Panc1 (cell line): ENCODE data around the gene PPP4R2. TPM values are rescaled to one million over a fixed set of nuclear protein-coding genes. Genes with fewer than 3 reads are reported as not detected.
"Not testable (repeated sequence)": the region's sequence is repeated elsewhere in the genome, so short reads cannot be mapped to it uniquely, and the experiment has no call there.

ENCODE experiments used
- ATAC-seq: fragments of 200-7000 bp; cut with Tn5 transposase; 2 replicates; pipeline ENCODE4 v1.9.1; 2020; ENCODE audit warnings: mild to moderate bottlenecking, moderate library complexity
- BruUV-seq: library from RNA; stranded (reverse); fragments of 400-500 nt; replicated peaks from 2 replicates; lab custom pipeline; 2021; lab: Mats Ljungman, UMichigan
- CTCF ChIA-PET: fragments of 300-600 bp; sonication (Branson Sonifier 250); formaldehyde crosslinking; loops from one replicate; lab custom pipeline; 2022; ENCODE audit warnings: antibody characterized with exemption; lab: Charles Lee
- POLR2A ChIA-PET: fragments of 300-600 bp; sonication (Branson Sonifier 250); formaldehyde crosslinking; loops from one replicate; lab custom pipeline; 2022; ENCODE audit warnings: antibody characterized with exemption; lab: Charles Lee
- DNase-seq: peaks from one replicate; pipeline ENCODE4 v3.0.0-alpha.2; 2010; ENCODE audit warnings: low read depth, low spot score
- H3K27ac ChIP-seq: 2 replicates; pipeline ENCODE4 v1.5.1; 2011; ENCODE audit warnings: mild to moderate bottlenecking, low read length, inconsistent platforms
- H3K27me3 ChIP-seq: fragments of 200-500 bp; sonication (Bioruptor generic); 2 replicates; pipeline ENCODE4 v1.6.0; 2014; ENCODE audit warnings: low read length, inconsistent platforms; ENCODE audit not compliant: control insufficient read depth, insufficient read depth
- H3K36me3 ChIP-seq: fragments of 200-500 bp; sonication (Bioruptor generic); 2 replicates; pipeline ENCODE4 v1.5.1; 2014; ENCODE audit warnings: inconsistent platforms, mild to moderate bottlenecking, low read length, moderate library complexity; ENCODE audit not compliant: control insufficient read depth, insufficient read depth
- H3K4me1 ChIP-seq: 2 replicates; pipeline ENCODE4 v1.5.1; 2011; ENCODE audit warnings: inconsistent platforms, mild to moderate bottlenecking, low read length, moderate library complexity; ENCODE audit not compliant: control insufficient read depth, insufficient read depth
- H3K4me3 ChIP-seq, 2 experiments: 2 replicates each; pipeline ENCODE4 v1.5.1; 2011 to 2012; ENCODE audit warnings: low read depth in 2 of 2, low read length in 2 of 2, mild to moderate bottlenecking in 2 of 2, inconsistent platforms in 1 of 2, moderate library complexity in 1 of 2
- H3K9me3 ChIP-seq: fragments of 200-500 bp; sonication (Bioruptor generic); 2 replicates; pipeline ENCODE4 v1.5.1; 2014; ENCODE audit warnings: low read depth, mild to moderate bottlenecking, inconsistent platforms, low read length, moderate library complexity; ENCODE audit not compliant: control insufficient read depth, insufficient read depth
- POLR2AphosphoS5 ChIP-seq: IDR thresholded peaks from 2 replicates; pipeline ENCODE4 v1.6.1; 2012; ENCODE audit warnings: mild to moderate bottlenecking, low read depth, low read length, moderate library complexity
- SIN3A ChIP-seq: IDR thresholded peaks from 2 replicates; pipeline ENCODE4 v1.6.1; 2012; ENCODE audit warnings: low read depth, mild to moderate bottlenecking, low read length, moderate library complexity, borderline replicate concordance; ENCODE audit not compliant: insufficient read depth
- TCF7L2 ChIP-seq: IDR thresholded peaks from 2 replicates; pipeline ENCODE4 v1.6.1; 2011; ENCODE audit warnings: mild to moderate bottlenecking, low read depth, low read length, inconsistent platforms
- in situ Hi-C: cut with HindIII; loops from 2 replicates; pipeline ENCODE4 v1.10.0; 2016; ENCODE audit warnings: low sequenced_read_pairs, low pct_unique_long_range_greater_than_20kb
- intact Hi-C: fragments of 100-400 bp; cut with micrococcal nuclease; formaldehyde crosslinking; loops from one replicate; pipeline ENCODE4 v1.10.0; 2022; ENCODE audit not compliant: unreplicated experiment
- total RNA-seq: library from RNA; stranded (reverse); gene quantifications from one replicate; pipeline ENCODE4 v1.2.1, GENCODE V29; 2021; ENCODE audit not compliant: unreplicated experiment
- TF ChIP-seq, protein P1 (sequence below): fragments of 450-650 bp; IDR thresholded peaks from 2 replicates; pipeline ENCODE4 v1.5.1; 2017; ENCODE audit warnings: mild to moderate bottlenecking
- TF ChIP-seq, protein P2 (sequence below), 2 experiments: IDR thresholded peaks; 2 replicates each; pipeline ENCODE4 v1.6.1; 2011 to 2012; ENCODE audit warnings: low read depth in 2 of 2, control low read depth in 1 of 2, low read length in 1 of 2, mild to moderate bottlenecking in 1 of 2, moderate library complexity in 1 of 2; ENCODE audit not compliant: insufficient read depth in 1 of 2

The PPP4R2 gene
- total RNA-seq, 1 experiment from 2014 or later = 59.8 TPM

DNA sequence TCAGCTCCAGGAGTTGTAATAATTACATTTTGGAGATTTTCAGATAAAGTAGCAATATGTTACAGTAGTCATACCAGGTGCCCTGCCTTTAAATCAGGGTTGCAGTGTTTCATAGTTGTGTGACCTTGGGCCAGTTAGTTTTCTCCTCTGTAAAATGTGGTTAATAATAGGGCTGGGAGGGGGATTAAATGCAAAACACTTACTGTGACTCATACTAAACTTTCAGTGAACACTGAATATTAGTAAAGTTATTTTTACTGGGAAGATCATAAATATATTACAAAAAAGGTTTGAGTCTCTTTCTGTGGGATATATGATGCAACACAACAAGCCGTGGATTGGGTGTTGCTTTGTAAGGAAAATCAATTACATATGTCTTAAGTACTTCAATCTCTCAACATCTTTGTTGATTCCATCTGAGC, 63.7 kb downstream of the PPP4R2 start:
- Histone ChIP-seq H3K4me1 (no peaks in the 10 kb centered on the region; the same call in 1 of the 2 replicates), H3K9me3 (no peaks in the 10 kb centered on the region), H3K4me3 (no peak overlapping the region), H3K36me3 (peaks cover 26% of the 10 kb centered on the region), H3K27ac (no peak overlapping the region), H3K27me3 (no peaks in the 10 kb centered on the region)
- no peak for ATAC-seq
- DNase-seq = no peak
- intact Hi-C loops = no loop called here
- BruUV-seq = no TSS peak
- CTCF ChIA-PET = no interaction called here
- in situ Hi-C loops = no loop called here
- POLR2A ChIA-PET = no interaction called here
- no peak for TF ChIP-seq POLR2AphosphoS5
- TF ChIP-seq, protein P1, sequence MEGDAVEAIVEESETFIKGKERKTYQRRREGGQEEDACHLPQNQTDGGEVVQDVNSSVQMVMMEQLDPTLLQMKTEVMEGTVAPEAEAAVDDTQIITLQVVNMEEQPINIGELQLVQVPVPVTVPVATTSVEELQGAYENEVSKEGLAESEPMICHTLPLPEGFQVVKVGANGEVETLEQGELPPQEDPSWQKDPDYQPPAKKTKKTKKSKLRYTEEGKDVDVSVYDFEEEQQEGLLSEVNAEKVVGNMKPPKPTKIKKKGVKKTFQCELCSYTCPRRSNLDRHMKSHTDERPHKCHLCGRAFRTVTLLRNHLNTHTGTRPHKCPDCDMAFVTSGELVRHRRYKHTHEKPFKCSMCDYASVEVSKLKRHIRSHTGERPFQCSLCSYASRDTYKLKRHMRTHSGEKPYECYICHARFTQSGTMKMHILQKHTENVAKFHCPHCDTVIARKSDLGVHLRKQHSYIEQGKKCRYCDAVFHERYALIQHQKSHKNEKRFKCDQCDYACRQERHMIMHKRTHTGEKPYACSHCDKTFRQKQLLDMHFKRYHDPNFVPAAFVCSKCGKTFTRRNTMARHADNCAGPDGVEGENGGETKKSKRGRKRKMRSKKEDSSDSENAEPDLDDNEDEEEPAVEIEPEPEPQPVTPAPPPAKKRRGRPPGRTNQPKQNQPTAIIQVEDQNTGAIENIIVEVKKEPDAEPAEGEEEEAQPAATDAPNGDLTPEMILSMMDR = no peak
- no peak for TF ChIP-seq TCF7L2
- TF ChIP-seq SIN3A = no peak
- TF ChIP-seq, protein P2, sequence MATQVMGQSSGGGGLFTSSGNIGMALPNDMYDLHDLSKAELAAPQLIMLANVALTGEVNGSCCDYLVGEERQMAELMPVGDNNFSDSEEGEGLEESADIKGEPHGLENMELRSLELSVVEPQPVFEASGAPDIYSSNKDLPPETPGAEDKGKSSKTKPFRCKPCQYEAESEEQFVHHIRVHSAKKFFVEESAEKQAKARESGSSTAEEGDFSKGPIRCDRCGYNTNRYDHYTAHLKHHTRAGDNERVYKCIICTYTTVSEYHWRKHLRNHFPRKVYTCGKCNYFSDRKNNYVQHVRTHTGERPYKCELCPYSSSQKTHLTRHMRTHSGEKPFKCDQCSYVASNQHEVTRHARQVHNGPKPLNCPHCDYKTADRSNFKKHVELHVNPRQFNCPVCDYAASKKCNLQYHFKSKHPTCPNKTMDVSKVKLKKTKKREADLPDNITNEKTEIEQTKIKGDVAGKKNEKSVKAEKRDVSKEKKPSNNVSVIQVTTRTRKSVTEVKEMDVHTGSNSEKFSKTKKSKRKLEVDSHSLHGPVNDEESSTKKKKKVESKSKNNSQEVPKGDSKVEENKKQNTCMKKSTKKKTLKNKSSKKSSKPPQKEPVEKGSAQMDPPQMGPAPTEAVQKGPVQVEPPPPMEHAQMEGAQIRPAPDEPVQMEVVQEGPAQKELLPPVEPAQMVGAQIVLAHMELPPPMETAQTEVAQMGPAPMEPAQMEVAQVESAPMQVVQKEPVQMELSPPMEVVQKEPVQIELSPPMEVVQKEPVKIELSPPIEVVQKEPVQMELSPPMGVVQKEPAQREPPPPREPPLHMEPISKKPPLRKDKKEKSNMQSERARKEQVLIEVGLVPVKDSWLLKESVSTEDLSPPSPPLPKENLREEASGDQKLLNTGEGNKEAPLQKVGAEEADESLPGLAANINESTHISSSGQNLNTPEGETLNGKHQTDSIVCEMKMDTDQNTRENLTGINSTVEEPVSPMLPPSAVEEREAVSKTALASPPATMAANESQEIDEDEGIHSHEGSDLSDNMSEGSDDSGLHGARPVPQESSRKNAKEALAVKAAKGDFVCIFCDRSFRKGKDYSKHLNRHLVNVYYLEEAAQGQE (IDR thresholded peaks at IDR 0.05; ENCODE audit: insufficient read depth in 1 of 2, low read depth in 2 of 2, low read length in 1 of 2) = no peak

DNA sequence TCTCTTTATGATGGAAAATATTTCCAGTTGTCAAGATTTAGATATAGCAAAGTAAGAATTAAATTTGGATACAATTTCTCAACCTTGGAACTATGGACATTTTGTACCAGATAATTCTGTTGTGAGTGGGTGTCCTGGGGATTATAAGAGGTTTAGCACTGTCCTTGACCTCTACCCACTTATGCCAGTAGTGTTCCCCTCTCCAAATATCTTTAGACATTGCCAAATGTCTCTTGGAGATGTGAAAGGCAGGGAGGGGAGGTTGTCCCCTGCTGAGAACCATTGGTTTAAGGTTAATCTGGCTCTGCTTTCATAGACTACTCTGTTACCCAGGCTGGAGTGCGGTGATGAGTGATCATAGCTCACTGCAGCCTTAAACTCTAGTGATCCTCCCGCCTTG, 64.8 kb downstream of the PPP4R2 start, which contains the start of gene EBLN2:
Gene EBLN2 (plus strand): TSS at position 244 of the 400 bp plus-strand sequence. CDS start 423 bp downstream, outside the sequence.
- in situ Hi-C loops = no loop called here
- TF ChIP-seq, protein P1 = no peak
- TF ChIP-seq, protein P2 (IDR thresholded peaks at IDR 0.05; ENCODE audit: insufficient read depth in 1 of 2, low read depth in 2 of 2, low read length in 1 of 2) = no peak
- no peak for TF ChIP-seq TCF7L2
- TF ChIP-seq POLR2AphosphoS5 = no peak
- no peak for TF ChIP-seq SIN3A
- Histone ChIP-seq H3K27me3 (no peaks in the 10 kb centered on the region), H3K27ac (no peak within 1 kb of the TSS), H3K9me3 (no peaks in the 10 kb centered on the region), H3K36me3 (peaks cover 27% of the 10 kb centered on the region), H3K4me3 (no peak within 1 kb of the TSS), H3K4me1 (no peaks in the 10 kb centered on the region)
- no peak for DNase-seq
- ChIA-PET CTCF (no interaction called here), POLR2A (no interaction called here)
- BruUV-seq = no TSS peak
- intact Hi-C loops = no loop called here
- no peak for ATAC-seq

DNA sequence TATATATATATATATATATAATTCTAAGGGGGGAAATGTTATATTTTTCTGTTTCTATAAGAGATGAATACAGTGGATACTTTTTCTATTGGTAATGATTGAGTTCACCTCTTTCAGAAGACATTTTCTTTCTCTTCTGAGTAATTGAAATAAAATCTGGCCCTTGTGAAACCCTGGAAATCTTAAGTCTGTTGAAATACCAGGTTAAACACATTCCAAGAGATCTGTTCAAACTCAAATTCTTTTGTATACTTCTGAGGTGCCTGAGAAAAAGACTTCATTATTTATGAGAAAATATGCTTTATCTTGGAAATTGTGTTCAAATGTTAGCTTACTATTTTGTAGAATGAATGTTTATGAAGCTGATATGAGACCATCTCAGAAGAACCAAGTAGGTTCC, 69.6 kb downstream of the PPP4R2 start:
- POLR2A ChIA-PET = interaction anchor here (0.7 kb wide), 1 partner anchor 116 kb away, joined by 4 read pairs; no protein-coding TSS in a partner anchor
- ATAC-seq, H3K4me1 ChIP-seq, in situ Hi-C loops, intact Hi-C loops, CTCF ChIA-PET, DNase-seq, H3K4me3 ChIP-seq, H3K27ac ChIP-seq, H3K27me3 ChIP-seq, BruUV-seq, H3K9me3 ChIP-seq: not testable (repeated sequence)
- H3K36me3 ChIP-seq = peaks cover 24% of the 10 kb centered on the region
